Hepatocyte (in vitro differentiated cells): ENCODE data around the gene SCARF2. TPM values are rescaled to one million over a fixed set of nuclear protein-coding genes. Genes with fewer than 3 reads are reported as not detected.
"Not testable (repeated sequence)": the region's sequence is repeated elsewhere in the genome, so short reads cannot be mapped to it uniquely, and the experiment has no call there.

Experiments
- DNase-seq: peaks from one replicate; pipeline ENCODE4 v3.0.0-alpha.2; 2016; ENCODE audit warnings: low spot score
- H2AFZ ChIP-seq: fragments of 200-600 bp; sonication (generic); 2 replicates; pipeline ENCODE4 v1.6.0; 2016; ENCODE audit warnings: antibody characterized with exemption, mild to moderate bottlenecking
- H3K27ac ChIP-seq: fragments of 200-600 bp; sonication (generic); 2 replicates; pipeline ENCODE4 v1.5.1; 2016; ENCODE audit warnings: mild to moderate bottlenecking
- H3K27me3 ChIP-seq: fragments of 200-600 bp; sonication (generic); 2 replicates; pipeline ENCODE4 v1.6.1; 2016
- H3K36me3 ChIP-seq: fragments of 200-600 bp; sonication (generic); replicated peaks from 2 replicates; pipeline ENCODE4 v1.5.1; 2016; ENCODE audit warnings: low read depth; ENCODE audit not compliant: insufficient read depth
- H3K4me1 ChIP-seq: fragments of 200-600 bp; sonication (generic); 2 replicates; pipeline ENCODE4 v1.5.1; 2016; ENCODE audit warnings: mild to moderate bottlenecking, moderate library complexity; ENCODE audit not compliant: insufficient read depth
- H3K4me2 ChIP-seq: fragments of 200-600 bp; sonication (generic); 2 replicates; pipeline ENCODE4 v1.6.0; 2016
- H3K4me3 ChIP-seq: fragments of 200-600 bp; sonication (generic); 2 replicates; pipeline ENCODE4 v1.5.1; 2016; ENCODE audit warnings: mild to moderate bottlenecking
- H3K79me2 ChIP-seq: fragments of 200-600 bp; sonication (generic); 2 replicates; pipeline ENCODE4 v1.6.0; 2017; ENCODE audit warnings: mild to moderate bottlenecking
- H3K9me2 ChIP-seq: fragments of 200-600 bp; sonication (generic); replicated peaks from 2 replicates; pipeline ENCODE4 v1.6.0; 2017; ENCODE audit warnings: mild to moderate bottlenecking; ENCODE audit not compliant: insufficient read depth
- H3K9me3 ChIP-seq: fragments of 200-600 bp; sonication (generic); 2 replicates; pipeline ENCODE4 v1.5.1; 2016; ENCODE audit warnings: low read depth, mild to moderate bottlenecking
- H4K20me1 ChIP-seq: fragments of 200-600 bp; sonication (generic); 2 replicates; pipeline ENCODE4 v1.6.0; 2016; ENCODE audit warnings: mild to moderate bottlenecking; ENCODE audit not compliant: insufficient read depth, poor library complexity, severe bottlenecking
- EZH2 ChIP-seq: fragments of 200-600 bp; sonication (generic); IDR thresholded peaks from 2 replicates; pipeline ENCODE4 v1.6.1; 2016; ENCODE audit warnings: antibody characterized with exemption, mild to moderate bottlenecking, borderline replicate concordance
- EZH2phosphoT487 ChIP-seq: fragments of 200-600 bp; sonication (generic); IDR thresholded peaks from one replicate; pipeline ENCODE4 v1.6.1; 2018; ENCODE audit warnings: antibody characterized with exemption, mild to moderate bottlenecking, low read depth, moderate library complexity; ENCODE audit not compliant: unreplicated experiment, severe bottlenecking
- WGBS: methylation state at CpG from one replicate; pipeline ENCODE4 v1.1.6; 2016; ENCODE audit warnings: low lambda C conversion rate; ENCODE audit errors: missing lambda C conversion rate; 5-methylcytosine and 5-hydroxymethylcytosine counted together
- polyA plus RNA-seq: library from polyadenylated mRNA; unstranded; fragments of >200 nt; fragmentation: Nextera tagmentation; extraction: Ambion mirVana; gene quantifications from 2 replicates; pipeline ENCODE4 v1.2.1, GENCODE V29; 2016
- total RNA-seq: library from RNA; depleted of rRNA; stranded (reverse); fragments of >200 nt; gene quantifications from 2 replicates; pipeline ENCODE4 v1.2.3, GENCODE V29; 2014
- TF ChIP-seq, protein P1 (sequence below): fragments of 200-600 bp; sonication (generic); IDR thresholded peaks from 2 replicates; pipeline ENCODE4 v1.5.1; 2016; ENCODE audit warnings: antibody characterized with exemption, mild to moderate bottlenecking; ENCODE audit not compliant: poor library complexity

SCARF2 gene
- total and polyA plus RNA-seq, 2 experiments from 2014 or later = 19.3 to 35.2 TPM

DNA sequence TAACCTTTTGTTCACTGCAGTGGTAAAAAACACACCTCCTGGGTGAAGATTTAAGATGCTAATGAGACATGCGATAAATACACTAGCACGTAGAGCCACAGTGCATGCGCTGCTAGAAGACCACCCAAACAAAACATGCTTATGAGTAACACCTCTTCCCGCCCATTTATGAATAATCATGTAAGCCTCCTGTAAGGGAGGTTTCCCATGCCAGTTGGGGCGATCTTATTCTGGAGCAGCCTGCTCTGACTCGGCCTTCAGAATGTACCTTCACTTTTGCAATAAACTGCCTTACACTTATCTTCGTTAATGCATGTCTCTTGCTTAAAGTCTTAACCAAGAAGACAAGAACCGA lies 18.1 kb upstream of the SCARF2 start:
- Histone ChIP-seq H3K79me2 (no peaks in the 10 kb centered on the region), H2AFZ (no peak overlapping the region), H3K9me2 (no peaks in the 10 kb centered on the region), H3K4me3 (no peak overlapping the region), H3K4me2 (no peak overlapping the region), H3K36me3 (no peaks in the 10 kb centered on the region), H3K4me1 (no peaks in the 10 kb centered on the region), H3K27ac (no peak overlapping the region), H4K20me1 (no peaks in the 10 kb centered on the region), H3K27me3 (no peaks in the 10 kb centered on the region), H3K9me3 (no peaks in the 10 kb centered on the region)
- WGBS = 93% methylated on average over 8 of the region's 8 CpGs
- TF ChIP-seq EZH2 (no peak), EZH2phosphoT487 (no peak)
- TF ChIP-seq, protein P1, sequence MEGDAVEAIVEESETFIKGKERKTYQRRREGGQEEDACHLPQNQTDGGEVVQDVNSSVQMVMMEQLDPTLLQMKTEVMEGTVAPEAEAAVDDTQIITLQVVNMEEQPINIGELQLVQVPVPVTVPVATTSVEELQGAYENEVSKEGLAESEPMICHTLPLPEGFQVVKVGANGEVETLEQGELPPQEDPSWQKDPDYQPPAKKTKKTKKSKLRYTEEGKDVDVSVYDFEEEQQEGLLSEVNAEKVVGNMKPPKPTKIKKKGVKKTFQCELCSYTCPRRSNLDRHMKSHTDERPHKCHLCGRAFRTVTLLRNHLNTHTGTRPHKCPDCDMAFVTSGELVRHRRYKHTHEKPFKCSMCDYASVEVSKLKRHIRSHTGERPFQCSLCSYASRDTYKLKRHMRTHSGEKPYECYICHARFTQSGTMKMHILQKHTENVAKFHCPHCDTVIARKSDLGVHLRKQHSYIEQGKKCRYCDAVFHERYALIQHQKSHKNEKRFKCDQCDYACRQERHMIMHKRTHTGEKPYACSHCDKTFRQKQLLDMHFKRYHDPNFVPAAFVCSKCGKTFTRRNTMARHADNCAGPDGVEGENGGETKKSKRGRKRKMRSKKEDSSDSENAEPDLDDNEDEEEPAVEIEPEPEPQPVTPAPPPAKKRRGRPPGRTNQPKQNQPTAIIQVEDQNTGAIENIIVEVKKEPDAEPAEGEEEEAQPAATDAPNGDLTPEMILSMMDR = no peak
- DNase-seq = no peak

DNA sequence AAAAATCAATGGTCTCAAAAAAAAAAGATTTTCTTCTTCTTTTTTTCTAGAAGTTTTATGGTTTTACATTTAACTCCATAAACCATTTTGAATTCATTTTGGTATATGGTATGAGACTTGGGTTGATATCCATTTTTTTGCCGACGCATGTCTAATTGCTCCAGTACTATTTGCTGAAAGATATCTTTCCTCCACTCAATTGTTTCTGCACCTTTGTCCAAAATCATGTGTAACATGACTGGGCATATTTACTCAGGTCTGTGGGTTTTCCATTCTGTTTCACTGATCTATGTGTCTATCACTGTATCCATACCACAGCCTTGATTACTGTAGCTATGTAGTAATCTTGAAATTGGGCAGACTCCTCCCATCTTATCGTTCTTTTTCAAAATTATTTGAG lies 15.6 kb upstream of the SCARF2 start:
- no peak for DNase-seq
- H4K20me1 ChIP-seq = no peaks in the 10 kb centered on the region
- H3K36me3 ChIP-seq = no peaks in the 10 kb centered on the region
- no peaks in the 10 kb centered on the region for H3K9me2 ChIP-seq
- 100% methylated on average over 3 of the region's 3 CpGs for WGBS
- H3K9me3 ChIP-seq = no peaks in the 10 kb centered on the region
- no peaks in the 10 kb centered on the region for H3K27me3 ChIP-seq
- H3K27ac ChIP-seq = no peak overlapping the region
- no peak overlapping the region for H3K4me3 ChIP-seq
- TF ChIP-seq, protein P1 = no peak
- TF ChIP-seq EZH2 (no peak), EZH2phosphoT487 (no peak)
- no peak overlapping the region for H2AFZ ChIP-seq
- no peak overlapping the region for H3K4me2 ChIP-seq
- H3K4me1 ChIP-seq = no peaks in the 10 kb centered on the region
- no peaks in the 10 kb centered on the region for H3K79me2 ChIP-seq

DNA sequence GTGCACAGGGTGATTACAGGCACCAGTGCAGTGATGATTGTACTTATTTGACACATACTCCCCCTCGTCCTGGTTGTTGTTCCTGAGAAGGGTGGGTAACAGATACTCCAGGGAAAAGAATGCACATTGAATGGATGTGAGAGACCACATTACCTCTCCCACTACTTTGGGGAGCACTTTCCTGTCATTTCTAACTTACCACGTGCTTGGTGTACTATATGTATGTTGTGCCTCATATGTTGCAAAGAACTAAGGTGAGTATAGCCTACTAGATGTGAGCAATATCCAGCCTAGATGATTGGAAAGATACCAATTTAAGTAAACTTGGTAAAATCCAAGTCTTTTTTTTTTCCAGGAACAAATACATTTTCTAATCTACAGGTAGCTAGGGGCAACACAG lies 14.3 kb upstream of the SCARF2 start:
- no peaks in the 10 kb centered on the region for H3K9me2 ChIP-seq
- no peak overlapping the region for H3K4me2 ChIP-seq
- no peak overlapping the region for H3K4me3 ChIP-seq
- H3K36me3 ChIP-seq = no peaks in the 10 kb centered on the region
- H2AFZ ChIP-seq = no peak overlapping the region
- 84% methylated on average over 2 of the region's 2 CpGs for WGBS
- DNase-seq = no peak
- no peaks in the 10 kb centered on the region for H4K20me1 ChIP-seq
- no peaks in the 10 kb centered on the region for H3K9me3 ChIP-seq
- H3K4me1 ChIP-seq = no peaks in the 10 kb centered on the region
- no peaks in the 10 kb centered on the region for H3K27me3 ChIP-seq
- no peaks in the 10 kb centered on the region for H3K79me2 ChIP-seq
- TF ChIP-seq, protein P1 = no peak
- TF ChIP-seq EZH2phosphoT487 = no peak
- TF ChIP-seq EZH2 = no peak
- no peak overlapping the region for H3K27ac ChIP-seq

DNA sequence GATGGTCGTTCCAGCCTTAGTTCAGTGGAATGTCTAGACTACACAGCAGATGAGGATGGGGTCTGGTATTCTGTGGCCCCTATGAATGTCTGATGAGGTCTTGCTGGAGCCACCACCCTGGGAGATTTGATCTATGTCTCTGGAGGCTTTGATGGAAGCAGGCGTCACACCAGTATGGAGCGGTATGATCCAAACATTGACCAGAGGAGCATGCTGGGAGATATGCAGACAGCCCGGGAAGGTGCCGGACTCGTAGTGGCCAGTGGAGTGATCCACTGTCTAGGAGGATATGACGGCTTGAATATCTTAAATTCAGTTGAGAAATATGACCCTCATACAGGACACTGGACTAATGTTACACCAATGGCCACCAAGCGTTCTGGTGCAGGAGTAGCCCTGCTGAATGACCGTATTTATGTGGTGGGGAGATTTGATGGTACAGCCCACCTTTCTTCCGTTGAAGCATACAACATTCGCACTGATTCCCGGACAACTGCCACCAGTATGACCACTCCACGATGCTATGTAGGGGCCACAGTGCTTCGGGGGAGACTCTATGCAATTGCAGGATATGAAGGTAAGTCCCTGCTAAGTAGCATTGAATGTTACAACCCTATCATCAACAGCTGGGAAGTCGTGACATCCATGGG lies 13.6 kb upstream of the SCARF2 start:
- H3K4me1 ChIP-seq, H3K27ac ChIP-seq, H3K9me3 ChIP-seq, H3K36me3 ChIP-seq, H3K4me2 ChIP-seq, H3K9me2 ChIP-seq, H3K79me2 ChIP-seq, DNase-seq, H3K27me3 ChIP-seq, H4K20me1 ChIP-seq, H2AFZ ChIP-seq, H3K4me3 ChIP-seq: not testable (repeated sequence)
- 96% methylated on average over 15 of the region's 15 CpGs for WGBS
